A673 (cell line): ENCODE measurements around the gene CCDC172. TPM values are rescaled to one million over a fixed set of nuclear protein-coding genes. Genes with fewer than 3 reads are reported as not detected.

Experiments used
- BruUV-seq: library from RNA; stranded (reverse); fragments of 400-500 nt; replicated peaks from 2 replicates; lab custom pipeline; 2021; lab: Mats Ljungman, UMichigan
- CTCF ChIA-PET: fragments of 300-600 bp; sonication (Branson Sonifier 250); formaldehyde crosslinking; loops from one replicate; lab custom pipeline; 2022; ENCODE audit warnings: antibody characterized with exemption; lab: Charles Lee
- POLR2A ChIA-PET: fragments of 300-600 bp; sonication (Branson Sonifier 250); formaldehyde crosslinking; loops from one replicate; lab custom pipeline; 2022; ENCODE audit warnings: antibody characterized with exemption; ENCODE audit not compliant: low non-redundant PET; lab: Charles Lee
- DNase-seq: peaks from one replicate; pipeline ENCODE4 v3.0.0-alpha.2; 2015; ENCODE audit warnings: low spot score
- H3K27ac ChIP-seq: fragments of 200-600 bp; sonication (generic); 2 replicates; pipeline ENCODE4 v1.5.1; 2016; ENCODE audit warnings: mixed run types, low read depth, mild to moderate bottlenecking, mixed read lengths, antibody characterized with exemption, low read length; ENCODE audit not compliant: poor library complexity, severe bottlenecking
- H3K27me3 ChIP-seq: fragments of 200-600 bp; sonication (generic); replicated peaks from 2 replicates; pipeline ENCODE4 v1.6.1; 2017; ENCODE audit warnings: mixed run types, low read depth, mild to moderate bottlenecking, mixed read lengths, antibody characterized with exemption, low read length; ENCODE audit not compliant: insufficient read depth, poor library complexity
- H3K36me3 ChIP-seq: fragments of 200-600 bp; sonication (generic); 2 replicates; pipeline ENCODE4 v1.6.1; 2016; ENCODE audit warnings: mixed run types, mild to moderate bottlenecking, mixed read lengths, antibody characterized with exemption, low read length; ENCODE audit not compliant: insufficient read depth, poor library complexity, severe bottlenecking
- H3K4me1 ChIP-seq: fragments of 200-600 bp; sonication (generic); 2 replicates; pipeline ENCODE4 v1.6.1; 2017; ENCODE audit warnings: mixed run types, mild to moderate bottlenecking, mixed read lengths, antibody characterized with exemption, low read length; ENCODE audit not compliant: insufficient read depth, poor library complexity, severe bottlenecking
- H3K4me3 ChIP-seq: fragments of 200-600 bp; sonication (generic); 2 replicates; pipeline ENCODE4 v1.5.1; 2016; ENCODE audit warnings: low read depth, mixed run types, mild to moderate bottlenecking, mixed read lengths, low read length; ENCODE audit not compliant: poor library complexity, severe bottlenecking
- H3K9me3 ChIP-seq: fragments of 200-600 bp; sonication (generic); 2 replicates; pipeline ENCODE4 v1.6.1; 2016; ENCODE audit warnings: mixed run types, low read depth, mild to moderate bottlenecking, mixed read lengths, antibody characterized with exemption, low read length; ENCODE audit not compliant: poor library complexity, severe bottlenecking
- CTCF ChIP-seq: fragments of 300-800, 200-600 bp; sonication (generic); conservative IDR thresholded peaks from 2 replicates; pipeline ENCODE4 v1.5.1; 2017; ENCODE audit warnings: low read depth, mild to moderate bottlenecking, antibody characterized with exemption, low read length, moderate library complexity, mixed read lengths
- EZH2 ChIP-seq: fragments of 200-600 bp; sonication (generic); IDR thresholded peaks from 2 replicates; pipeline ENCODE4 v1.6.1; 2017; ENCODE audit warnings: borderline replicate concordance, low read depth, mild to moderate bottlenecking, mixed read lengths, antibody characterized with exemption, low read length; ENCODE audit not compliant: poor library complexity, severe bottlenecking
- intact Hi-C: fragments of 100-400 bp; cut with micrococcal nuclease; formaldehyde crosslinking; loops from one replicate; pipeline ENCODE4 v1.10.0; 2022; ENCODE audit not compliant: unreplicated experiment
- total RNA-seq: library from RNA; stranded (reverse); gene quantifications from 2 replicates; pipeline ENCODE4 v1.2.3, GENCODE V29; 2021

The CCDC172 gene
- total RNA-seq, 1 experiment from 2014 or later: not detected

GRCh38 chr10:116395223-116395985, 71.2 kb downstream of the CCDC172 start:
- ChIA-PET CTCF (interaction anchor here (0.6 kb wide), 1 partner anchor 50 kb away, joined by 3 read pairs; no protein-coding TSS in a partner anchor), POLR2A (no interaction called here)
- Histone ChIP-seq H3K27me3 (peaks cover 13% of the 10 kb centered on the region), H3K4me1 (no peaks in the 10 kb centered on the region), H3K4me3 (no peak overlapping the region), H3K27ac (no peak overlapping the region), H3K9me3 (no peaks in the 10 kb centered on the region), H3K36me3 (no peaks in the 10 kb centered on the region)
- BruUV-seq: no TSS peak
- intact Hi-C loops: no loop called here
- DNase-seq: no peak
- TF ChIP-seq EZH2 (no peak), CTCF (no peak)

- H3K4me3 ChIP-seq: no peak overlapping the region
- H3K9me3 ChIP-seq: no peaks in the 10 kb centered on the region
- H3K4me1 ChIP-seq: no peaks in the 10 kb centered on the region
- intact Hi-C loops: no loop called here
- peaks cover 14% of the 10 kb centered on the region for H3K27me3 ChIP-seq
- CTCF ChIA-PET: no interaction called here
- POLR2A ChIA-PET: no interaction called here
- H3K36me3 ChIP-seq: no peaks in the 10 kb centered on the region
- H3K27ac ChIP-seq: no peak overlapping the region
- TF ChIP-seq EZH2: no peak
- TF ChIP-seq CTCF: no peak
- DNase-seq: no peak
- no TSS peak for BruUV-seq
Measured at GRCh38 chr10:116398224-116398623, 74.0 kb downstream of the CCDC172 start.

GRCh38 chr10:116402858-116403257, 78.6 kb downstream of the CCDC172 start:
- ChIA-PET POLR2A (no interaction called here), CTCF (no interaction called here)
- Histone ChIP-seq H3K27ac (no peak overlapping the region), H3K9me3 (no peaks in the 10 kb centered on the region), H3K4me1 (no peaks in the 10 kb centered on the region), H3K4me3 (no peak overlapping the region), H3K27me3 (peaks cover 51% of the 10 kb centered on the region), H3K36me3 (no peaks in the 10 kb centered on the region)
- no TSS peak for BruUV-seq
- TF ChIP-seq EZH2 (no peak), CTCF (no peak)
- intact Hi-C loops: no loop called here
- DNase-seq: no peak
